ENCODE data around the gene CR1.
"Not testable (repeated sequence)": the region's sequence is repeated elsewhere in the genome, so short reads cannot be mapped to it uniquely, and the experiment has no call there.

GRCh38 chr1:207680590-207681388 is 184.8 kb downstream of the CR1 start:
- TF ChIP-seq CTCF, POLR2A (IDR thresholded peaks at IDR 0.05): not testable (repeated sequence)

Measured in testis (tissue), 2 donors.